Stomach (tissue), 4 donors: Measurements from ENCODE around the gene B3GLCT.

ENCODE experiments used
- EP300 ChIP-seq: sonication (generic); formaldehyde crosslinking; IDR thresholded peaks from one replicate; pipeline ENCODE4 v1.6.1; 2017; ENCODE audit warnings: antibody characterized with exemption
- POLR2AphosphoS5 ChIP-seq, 3 donors: sonication (generic); formaldehyde crosslinking; IDR thresholded peaks; one replicate each; pipeline ENCODE4 v1.6.1; 2016; ENCODE audit warnings: antibody characterized with exemption in 3 of 3
- TF ChIP-seq, protein P1 (sequence below), 7 experiments: fragments of 450-650 bp in 4 of 7; fragments of 200-600 bp in 3 of 7; sonication (generic) in 3 of 7; IDR thresholded peaks; one replicate each; pipeline ENCODE4 v1.5.1; 2016 to 2019; ENCODE audit warnings: antibody characterized with exemption in 7 of 7, control low read depth in 2 of 7, mild to moderate bottlenecking in 1 of 7

DNA sequence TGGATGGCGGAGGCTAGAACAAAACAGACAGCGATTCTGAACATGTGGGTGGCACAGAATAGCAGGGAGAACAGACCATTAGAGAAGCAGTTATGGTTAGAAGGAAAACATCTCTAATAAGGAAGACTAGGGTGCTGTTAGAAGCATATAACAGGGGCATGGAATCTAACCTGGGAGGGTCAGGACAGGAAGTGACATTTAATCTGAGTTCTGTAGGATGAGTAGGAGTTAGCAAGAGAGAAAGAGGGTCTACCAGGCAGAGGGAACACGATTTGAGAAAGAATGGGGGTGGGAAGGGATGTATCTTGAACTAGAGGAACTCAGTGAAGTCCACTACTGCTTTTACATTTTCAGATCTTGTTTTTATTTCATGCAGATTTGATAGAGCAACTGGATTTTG is 48.6 kb downstream of the B3GLCT start:
- TF ChIP-seq EP300 (no peak), POLR2AphosphoS5 (IDR thresholded peaks at IDR 0.05) (no peak)
- TF ChIP-seq, protein P1, sequence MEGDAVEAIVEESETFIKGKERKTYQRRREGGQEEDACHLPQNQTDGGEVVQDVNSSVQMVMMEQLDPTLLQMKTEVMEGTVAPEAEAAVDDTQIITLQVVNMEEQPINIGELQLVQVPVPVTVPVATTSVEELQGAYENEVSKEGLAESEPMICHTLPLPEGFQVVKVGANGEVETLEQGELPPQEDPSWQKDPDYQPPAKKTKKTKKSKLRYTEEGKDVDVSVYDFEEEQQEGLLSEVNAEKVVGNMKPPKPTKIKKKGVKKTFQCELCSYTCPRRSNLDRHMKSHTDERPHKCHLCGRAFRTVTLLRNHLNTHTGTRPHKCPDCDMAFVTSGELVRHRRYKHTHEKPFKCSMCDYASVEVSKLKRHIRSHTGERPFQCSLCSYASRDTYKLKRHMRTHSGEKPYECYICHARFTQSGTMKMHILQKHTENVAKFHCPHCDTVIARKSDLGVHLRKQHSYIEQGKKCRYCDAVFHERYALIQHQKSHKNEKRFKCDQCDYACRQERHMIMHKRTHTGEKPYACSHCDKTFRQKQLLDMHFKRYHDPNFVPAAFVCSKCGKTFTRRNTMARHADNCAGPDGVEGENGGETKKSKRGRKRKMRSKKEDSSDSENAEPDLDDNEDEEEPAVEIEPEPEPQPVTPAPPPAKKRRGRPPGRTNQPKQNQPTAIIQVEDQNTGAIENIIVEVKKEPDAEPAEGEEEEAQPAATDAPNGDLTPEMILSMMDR (IDR thresholded peaks at IDR 0.05): no peak
